T-helper 17 cell (primary cell): ENCODE measurements around the gene CPN2. TPM values are rescaled to one million over a fixed set of nuclear protein-coding genes. Genes with fewer than 3 reads are reported as not detected.

ENCODE experiments used
- ATAC-seq: fragments of 150-1000 bp; cut with Tn5 transposase; 2 replicates; pipeline ENCODE4 v1.10.0; 2021; ENCODE audit warnings: mild to moderate bottlenecking, moderate library complexity
- DNase-seq, 3 donors: peaks; one replicate each; pipeline versions ENCODE4 v3.0.0 to v3.0.0-alpha.2; 2020 to 2021
- H3K9me3 ChIP-seq: one replicate; pipeline ENCODE4 v1.7.0; 2013; ENCODE audit warnings: low read length, mild to moderate bottlenecking; ENCODE audit not compliant: control insufficient read depth, poor library complexity, severe bottlenecking
- H3K27ac Mint-ChIP-seq: one replicate; pipeline ENCODE4 v1.8.0; 2022; ENCODE audit warnings: mild to moderate bottlenecking, moderate library complexity, mixed read lengths
- H3K27me3 Mint-ChIP-seq: one replicate; pipeline ENCODE4 v1.8.0; 2022; ENCODE audit warnings: mixed read lengths
- H3K36me3 Mint-ChIP-seq: one replicate; pipeline ENCODE4 v1.8.0; 2022; ENCODE audit warnings: low read depth, mixed read lengths
- H3K4me1 Mint-ChIP-seq: one replicate; pipeline ENCODE4 v1.8.0; 2022; ENCODE audit warnings: mild to moderate bottlenecking, mixed read lengths
- H3K4me3 Mint-ChIP-seq: one replicate; pipeline ENCODE4 v1.8.0; 2022; ENCODE audit warnings: mild to moderate bottlenecking, moderate library complexity, mixed read lengths
- total RNA-seq, 4 donors: library from RNA in 2 of 4; stranded (reverse) in 2 of 4; gene quantifications; one replicate each; pipeline ENCODE4 v1.2.3 and lab custom pipeline; 2022 to 2026

CPN2 gene
- total RNA-seq, 2 donors from 2014 or later, result not detected

- ATAC-seq, result no peak
- H3K36me3 Mint-ChIP-seq, result peaks cover 5% of the 10 kb centered on the region
Observed at GRCh38 chr3:194375473-194376240, 24.5 kb upstream of the CPN2 start.

DNA sequence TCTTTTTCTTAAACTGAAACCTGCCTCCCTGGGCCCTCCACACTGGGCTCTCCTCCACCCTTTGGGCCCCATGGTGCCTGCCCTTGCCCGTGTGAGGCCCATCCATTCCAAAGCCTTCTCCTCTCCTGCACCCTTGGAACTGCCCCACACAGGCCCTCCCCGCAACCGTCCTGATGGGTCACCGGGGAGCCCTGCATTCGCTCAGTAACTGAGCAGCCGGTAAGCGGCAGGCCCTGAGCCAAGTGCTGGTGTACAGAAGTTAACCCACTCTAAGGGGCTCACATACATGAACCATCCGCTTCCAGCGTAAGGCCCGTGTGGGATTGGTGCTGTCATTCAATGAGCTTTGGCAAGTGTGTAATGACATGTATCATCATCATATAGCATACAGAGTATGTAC lies 23.8 kb upstream of the CPN2 start:
- Mint-ChIP-seq H3K36me3 (peaks cover 5% of the 10 kb centered on the region), H3K4me3 (no peak overlapping the region), H3K4me1 (peaks cover 8% of the 10 kb centered on the region), H3K27ac (no peak overlapping the region), H3K27me3 (peaks cover 66% of the 10 kb centered on the region)
- DNase-seq (no peak), ATAC-seq (no peak)
- no peaks in the 10 kb centered on the region for H3K9me3 ChIP-seq

More at GRCh38 chr3:194375473-194376240, 24.5 kb upstream of the CPN2 start:
- H3K4me1 Mint-ChIP-seq, result peaks cover 4% of the 10 kb centered on the region
- H3K9me3 ChIP-seq, result no peaks in the 10 kb centered on the region
- H3K4me3 Mint-ChIP-seq, result no peak overlapping the region
- no peak overlapping the region for H3K27ac Mint-ChIP-seq
- H3K27me3 Mint-ChIP-seq, result peaks cover 64% of the 10 kb centered on the region
- DNase-seq, result no peak

- H3K9me3 ChIP-seq, result no peaks in the 10 kb centered on the region
- Mint-ChIP-seq H3K4me1 (peaks cover 9% of the 10 kb centered on the region), H3K4me3 (no peak overlapping the region), H3K36me3 (peaks cover 5% of the 10 kb centered on the region), H3K27ac (no peak overlapping the region), H3K27me3 (peaks cover 74% of the 10 kb centered on the region)
- DNase-seq (no peak), ATAC-seq (no peak)
Observed at GRCh38 chr3:194373899-194374298, 22.8 kb upstream of the CPN2 start.

GRCh38 chr3:194373028-194373427 lies 21.9 kb upstream of the CPN2 start:
- H3K27me3 Mint-ChIP-seq, result peaks cover 75% of the 10 kb centered on the region
- DNase-seq, result no peak
- H3K4me1 Mint-ChIP-seq, result peaks cover 9% of the 10 kb centered on the region
- ATAC-seq, result no peak
- no peaks in the 10 kb centered on the region for H3K9me3 ChIP-seq
- peaks cover 5% of the 10 kb centered on the region for H3K36me3 Mint-ChIP-seq
- no peak overlapping the region for H3K4me3 Mint-ChIP-seq
- H3K27ac Mint-ChIP-seq, result no peak overlapping the region

- peaks cover 5% of the 10 kb centered on the region for H3K36me3 Mint-ChIP-seq
- H3K4me1 Mint-ChIP-seq, result peaks cover 9% of the 10 kb centered on the region
- peaks cover 71% of the 10 kb centered on the region for H3K27me3 Mint-ChIP-seq
- peak overlapping the region; percentile 37 for H3K27ac Mint-ChIP-seq
- no peaks in the 10 kb centered on the region for H3K9me3 ChIP-seq
- ATAC-seq (no peak), DNase-seq (no peak)
- H3K4me3 Mint-ChIP-seq, result no peak overlapping the region
Observed at GRCh38 chr3:194370753-194371152, 19.6 kb upstream of the CPN2 start.

DNA sequence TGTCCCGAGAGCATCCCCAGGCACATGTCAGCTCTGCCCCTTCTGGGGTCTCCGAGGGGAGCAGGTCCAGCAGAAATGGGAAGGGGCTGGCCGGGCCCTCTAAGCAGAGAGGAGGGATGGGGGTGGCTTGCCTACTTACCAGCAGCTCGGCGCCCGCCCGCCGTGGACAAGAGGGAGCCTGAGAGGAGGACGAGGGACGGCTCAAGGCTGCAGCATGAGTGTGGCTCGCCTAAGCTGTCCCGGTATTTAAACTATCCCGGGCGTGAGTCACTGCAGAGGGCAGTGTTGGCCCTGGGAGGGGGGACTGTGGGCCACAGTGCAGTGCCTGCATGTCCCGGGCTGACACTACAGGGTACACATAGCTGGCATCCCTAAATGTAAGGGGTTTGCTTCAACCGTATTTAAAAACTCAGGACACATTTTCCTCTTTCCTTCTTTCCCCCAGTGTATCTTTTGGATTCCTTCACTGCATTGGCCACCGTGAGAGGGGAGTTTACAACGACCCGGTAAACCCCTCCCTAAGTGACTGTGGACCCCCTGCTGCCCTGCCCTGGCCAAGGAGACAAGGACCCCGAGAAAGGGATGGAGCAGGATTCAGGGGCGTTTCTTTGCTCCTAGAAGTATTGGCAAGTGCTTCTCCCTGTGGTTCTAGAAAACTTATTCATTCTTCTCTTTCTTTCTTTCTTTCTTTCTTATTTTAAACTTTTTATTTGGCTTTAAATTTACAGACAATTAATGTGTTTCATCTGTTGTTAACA lies 18.6 kb upstream of the CPN2 start, which contains the start of gene LRRC15:
LRRC15 (minus strand) TSS at position 222 of the 758 bp plus-strand sequence. CDS start 8,700 bp downstream, outside the sequence.
- Mint-ChIP-seq H3K4me3 (no peak within 1 kb of the TSS), H3K4me1 (peaks cover 6% of the 10 kb centered on the region), H3K36me3 (peaks cover 5% of the 10 kb centered on the region), H3K27me3 (peaks cover 64% of the 10 kb centered on the region), H3K27ac (peak within 1 kb of the TSS; percentile 37)
- no peaks in the 10 kb centered on the region for H3K9me3 ChIP-seq
- ATAC-seq (peak; percentile 27), DNase-seq (no peak)

DNA sequence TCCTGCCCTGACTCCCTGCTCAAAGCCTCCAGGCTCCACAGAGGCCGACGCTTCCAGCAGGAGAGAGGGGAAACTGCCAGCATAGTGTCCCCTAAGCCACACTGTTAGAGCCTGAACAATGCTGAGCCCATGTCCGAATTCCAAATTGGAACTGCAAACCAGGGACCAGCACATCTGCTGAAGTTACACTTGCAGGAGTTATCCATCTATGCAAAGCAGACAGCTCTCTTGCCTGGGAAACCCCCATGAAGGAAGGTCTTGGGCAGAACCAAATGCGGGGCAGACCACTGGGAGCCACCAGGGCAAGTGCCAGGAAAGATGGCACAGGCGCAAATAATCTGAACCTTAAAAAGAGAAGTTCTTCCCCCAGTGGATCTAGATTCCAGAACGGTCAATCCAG lies 17.8 kb upstream of the CPN2 start:
- no peaks in the 10 kb centered on the region for H3K9me3 ChIP-seq
- Mint-ChIP-seq H3K4me1 (peaks cover 6% of the 10 kb centered on the region), H3K4me3 (no peak overlapping the region), H3K27me3 (peaks cover 64% of the 10 kb centered on the region), H3K36me3 (peaks cover 5% of the 10 kb centered on the region), H3K27ac (no peak overlapping the region)
- ATAC-seq, result no peak
- no peak for DNase-seq

DNA sequence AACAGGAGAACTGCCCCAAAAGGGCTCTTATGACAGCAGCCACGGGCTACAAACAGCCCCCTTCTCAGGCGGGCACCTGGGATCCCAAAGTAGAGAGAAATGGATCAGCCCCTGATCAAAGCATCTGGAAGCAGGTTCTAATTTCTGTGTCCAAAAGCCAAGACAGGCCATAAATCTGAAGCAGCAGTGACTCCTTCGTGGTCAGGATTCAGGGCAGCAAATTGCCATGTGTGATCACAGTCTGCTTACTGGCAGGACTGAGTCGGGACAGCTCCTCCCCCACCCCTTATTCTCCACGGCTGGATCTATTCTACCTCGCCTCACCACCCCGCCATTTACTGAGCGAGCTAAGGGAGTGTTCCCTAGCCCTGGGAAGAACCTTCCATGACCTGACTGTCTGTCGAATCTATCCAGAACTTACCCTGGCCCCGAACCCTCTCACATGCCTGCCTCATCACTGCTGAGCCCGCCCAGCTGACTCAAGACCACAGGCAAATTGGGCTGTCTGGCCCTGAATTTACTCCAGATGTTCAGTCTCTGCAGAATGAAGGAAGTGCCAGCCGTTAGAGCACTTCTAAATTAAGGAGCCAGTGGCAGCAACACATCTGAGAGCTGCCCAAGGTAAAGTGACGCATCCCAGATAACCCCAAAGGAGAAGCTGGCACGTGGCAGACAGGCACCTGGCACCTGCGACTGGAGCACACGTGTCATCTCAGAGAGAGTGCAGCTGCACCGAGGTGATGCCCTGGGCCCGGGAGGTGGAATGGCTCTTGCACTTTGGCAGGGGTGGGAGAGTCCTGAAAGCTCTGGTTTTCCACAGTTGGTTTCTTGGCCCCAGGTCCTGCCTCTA lies 17.1 kb upstream of the CPN2 start:
- H3K36me3 Mint-ChIP-seq, result peaks cover 5% of the 10 kb centered on the region
- ATAC-seq (no peak), DNase-seq (no peak)
- H3K27ac Mint-ChIP-seq, result no peak overlapping the region
- peaks cover 6% of the 10 kb centered on the region for H3K4me1 Mint-ChIP-seq
- H3K9me3 ChIP-seq, result no peaks in the 10 kb centered on the region
- no peak overlapping the region for H3K4me3 Mint-ChIP-seq
- peaks cover 60% of the 10 kb centered on the region for H3K27me3 Mint-ChIP-seq

GRCh38 chr3:194365978-194366490 lies 14.9 kb upstream of the CPN2 start:
- H3K9me3 ChIP-seq, result no peaks in the 10 kb centered on the region
- Mint-ChIP-seq H3K4me1 (peaks cover 7% of the 10 kb centered on the region), H3K4me3 (no peak overlapping the region), H3K27ac (no peak overlapping the region), H3K27me3 (peaks cover 57% of the 10 kb centered on the region), H3K36me3 (peaks cover 4% of the 10 kb centered on the region)
- DNase-seq (no peak), ATAC-seq (no peak)

GRCh38 chr3:194365526-194365925 lies 14.4 kb upstream of the CPN2 start:
- Mint-ChIP-seq H3K4me3 (no peak overlapping the region), H3K27me3 (peaks cover 52% of the 10 kb centered on the region), H3K27ac (no peak overlapping the region), H3K36me3 (peaks cover 4% of the 10 kb centered on the region), H3K4me1 (peaks cover 7% of the 10 kb centered on the region)
- no peaks in the 10 kb centered on the region for H3K9me3 ChIP-seq
- no peak for ATAC-seq
- no peak for DNase-seq

GRCh38 chr3:194364652-194365434 lies 13.7 kb upstream of the CPN2 start:
- Mint-ChIP-seq H3K27me3 (peaks cover 51% of the 10 kb centered on the region), H3K4me1 (peaks cover 3% of the 10 kb centered on the region), H3K36me3 (peaks cover 4% of the 10 kb centered on the region), H3K27ac (no peak overlapping the region), H3K4me3 (no peak overlapping the region)
- H3K9me3 ChIP-seq, result no peaks in the 10 kb centered on the region
- DNase-seq (no peak), ATAC-seq (no peak)

DNA sequence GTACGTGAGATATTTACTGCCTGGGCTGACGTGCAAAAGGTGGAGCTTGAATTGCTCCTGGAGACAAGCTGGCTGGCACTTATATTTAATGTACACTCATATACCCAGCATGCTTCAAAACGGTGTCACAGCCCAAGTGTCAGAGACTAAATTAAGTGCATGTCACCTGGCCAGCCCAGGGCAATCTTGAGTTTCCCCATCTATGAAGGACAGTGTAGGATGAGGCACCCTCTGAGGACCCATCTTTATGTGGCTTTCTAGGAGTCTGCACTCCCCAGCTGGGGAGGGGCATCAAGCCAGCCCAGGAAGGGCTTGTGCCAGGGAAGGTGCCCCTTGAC lies 13.2 kb upstream of the CPN2 start:
- peaks cover 4% of the 10 kb centered on the region for H3K36me3 Mint-ChIP-seq
- H3K27me3 Mint-ChIP-seq, result peaks cover 51% of the 10 kb centered on the region
- no peaks in the 10 kb centered on the region for H3K9me3 ChIP-seq
- DNase-seq (no peak), ATAC-seq (no peak)
- H3K4me1 Mint-ChIP-seq, result peaks cover 2% of the 10 kb centered on the region
- no peak overlapping the region for H3K27ac Mint-ChIP-seq
- no peak overlapping the region for H3K4me3 Mint-ChIP-seq
